Activated gamma-delta T cell (primary cell): ENCODE results near the gene EFNA4.

ENCODE experiments used
- DNase-seq: peaks from one replicate; lab custom pipeline; 2025; lab: John Stamatoyannopoulos, UW

EFNA4 gene

DNA sequence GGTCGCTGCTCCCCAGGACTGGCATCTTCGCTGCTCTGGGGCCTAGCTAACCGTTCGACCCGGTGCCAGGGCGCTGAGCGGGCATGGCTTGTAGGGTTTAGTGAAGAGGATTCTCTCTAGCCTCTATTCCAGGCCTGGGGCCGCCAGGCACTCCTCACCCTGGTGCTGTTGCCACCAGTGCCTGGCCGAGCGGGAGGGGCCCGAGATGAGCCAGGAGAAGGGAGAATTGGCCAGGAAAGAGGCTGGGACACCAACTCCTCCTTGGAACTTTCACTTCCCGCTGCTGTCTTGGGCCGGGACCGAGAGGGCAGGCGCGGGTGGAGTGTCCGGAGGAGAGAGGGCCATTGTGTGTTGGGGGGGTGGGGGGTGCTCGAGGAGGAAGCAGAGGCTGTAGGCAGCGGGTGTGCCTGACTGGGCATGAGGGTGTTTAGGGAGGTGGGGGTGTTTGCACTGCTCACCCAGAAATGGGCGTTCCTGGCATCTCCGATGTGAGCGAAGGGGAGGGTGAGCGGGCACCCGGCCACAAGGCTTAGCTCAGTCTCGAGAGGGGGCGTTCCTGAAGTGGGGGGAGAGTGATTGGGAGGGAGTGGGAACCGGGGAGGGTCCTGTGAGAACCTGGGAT is 11.7 kb upstream of the EFNA4 start:
- no peak for DNase-seq

DNA sequence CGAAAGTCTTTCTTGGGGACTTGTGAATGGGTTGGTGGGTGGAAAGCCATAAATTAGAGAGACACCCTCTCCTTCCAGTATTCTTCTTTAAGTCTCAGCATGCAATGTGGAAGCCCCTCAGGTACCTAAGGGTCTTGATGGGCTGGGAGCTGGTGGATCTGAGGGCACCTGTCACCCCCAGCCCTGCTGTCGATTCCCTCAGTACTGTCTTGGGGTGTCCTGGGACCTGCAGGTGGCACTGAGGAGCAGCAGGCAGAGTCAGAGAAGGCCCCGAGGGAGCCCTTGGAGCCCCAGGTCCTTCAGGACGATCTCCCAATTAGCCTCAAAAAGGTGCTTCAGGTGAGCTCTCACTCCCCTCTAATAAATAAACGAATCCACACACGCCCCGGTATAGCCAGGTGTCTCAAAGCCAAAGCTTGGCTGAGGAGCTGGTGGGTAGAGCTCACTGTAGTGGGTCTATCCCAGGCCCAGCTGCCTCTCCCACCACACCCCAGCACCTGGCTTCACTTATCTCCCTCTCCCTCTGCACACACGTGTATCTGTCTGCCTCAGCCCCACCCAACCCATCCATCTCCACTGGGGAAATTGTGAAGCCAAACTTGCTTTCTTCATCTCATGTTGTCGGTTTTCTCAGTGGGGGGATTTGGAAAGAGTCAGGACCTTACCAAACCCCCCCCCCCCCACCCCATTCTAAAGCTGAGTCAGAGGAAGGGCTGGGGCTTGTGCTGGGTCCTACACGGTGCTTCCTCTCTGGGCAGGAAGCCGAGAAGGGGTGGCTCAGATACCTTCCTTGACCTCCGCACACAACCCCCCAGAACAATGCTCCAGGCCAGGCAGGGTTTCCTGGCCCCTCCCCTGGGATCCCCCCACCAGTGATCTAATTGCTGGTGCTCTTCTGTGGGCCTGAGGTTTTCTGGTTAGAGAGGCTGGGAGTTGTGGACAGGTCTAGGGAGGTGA is 10.8 kb upstream of the EFNA4 start:
- no peak for DNase-seq

DNA sequence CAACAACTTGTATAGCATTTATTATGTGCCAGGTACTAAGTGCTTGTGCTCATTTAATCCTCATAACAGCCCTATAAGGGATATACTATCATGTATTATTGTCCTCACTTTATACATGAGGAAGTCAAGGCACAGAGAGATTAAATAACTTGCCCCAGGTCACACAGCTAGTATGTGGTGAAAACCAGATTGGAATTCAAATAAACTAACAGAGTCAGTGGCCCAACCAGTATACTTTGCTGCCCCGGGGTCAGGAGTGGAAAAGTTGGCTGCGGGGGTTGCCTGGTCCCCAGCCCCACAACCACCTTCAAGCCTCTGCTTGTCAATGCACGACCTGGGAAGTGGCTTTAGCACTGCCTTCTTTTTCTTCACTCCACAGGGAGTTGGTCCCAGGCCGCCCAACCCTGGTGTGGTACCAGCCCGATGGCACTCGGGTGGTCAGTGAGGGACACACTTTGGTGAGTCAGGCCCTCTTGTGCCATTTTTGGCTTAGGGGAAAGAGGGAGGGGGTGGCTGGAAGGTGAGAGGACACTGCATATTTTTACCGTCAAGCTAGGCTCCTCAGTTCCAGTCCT is 9.9 kb upstream of the EFNA4 start:
- DNase-seq = no peak

DNA sequence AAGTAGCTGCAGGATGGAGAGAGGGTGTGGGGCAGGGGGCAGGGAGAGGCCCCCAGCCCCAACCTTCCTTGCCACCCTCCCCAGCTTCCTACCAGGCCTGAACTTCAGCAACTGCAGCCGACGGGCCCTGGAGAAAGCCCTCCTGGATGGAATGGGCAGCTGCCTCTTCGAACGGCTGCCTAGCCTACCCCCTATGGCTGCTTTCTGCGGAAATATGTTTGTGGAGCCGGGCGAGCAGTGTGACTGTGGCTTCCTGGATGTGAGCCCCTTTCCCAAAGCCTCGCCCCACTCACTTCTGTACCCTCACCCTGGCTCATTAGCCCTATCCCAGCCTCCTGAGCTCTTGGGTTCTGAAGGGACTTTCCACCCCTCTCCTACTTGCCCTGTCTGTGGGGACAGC is 6.4 kb upstream of the EFNA4 start:
- no peak for DNase-seq

DNA sequence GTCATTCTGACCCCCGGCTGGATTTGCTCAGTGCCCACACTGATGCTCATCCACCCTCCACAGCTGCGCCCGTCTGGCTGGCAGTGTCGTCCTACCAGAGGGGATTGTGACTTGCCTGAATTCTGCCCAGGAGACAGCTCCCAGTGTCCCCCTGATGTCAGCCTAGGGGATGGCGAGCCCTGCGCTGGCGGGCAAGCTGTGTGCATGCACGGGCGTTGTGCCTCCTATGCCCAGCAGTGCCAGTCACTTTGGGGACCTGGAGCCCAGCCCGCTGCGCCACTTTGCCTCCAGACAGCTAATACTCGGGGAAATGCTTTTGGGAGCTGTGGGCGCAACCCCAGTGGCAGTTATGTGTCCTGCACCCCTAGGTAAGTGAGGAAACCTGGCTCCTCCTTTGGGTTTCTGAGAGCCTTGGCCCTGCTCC is 5.7 kb upstream of the EFNA4 start:
- DNase-seq = no peak

DNA sequence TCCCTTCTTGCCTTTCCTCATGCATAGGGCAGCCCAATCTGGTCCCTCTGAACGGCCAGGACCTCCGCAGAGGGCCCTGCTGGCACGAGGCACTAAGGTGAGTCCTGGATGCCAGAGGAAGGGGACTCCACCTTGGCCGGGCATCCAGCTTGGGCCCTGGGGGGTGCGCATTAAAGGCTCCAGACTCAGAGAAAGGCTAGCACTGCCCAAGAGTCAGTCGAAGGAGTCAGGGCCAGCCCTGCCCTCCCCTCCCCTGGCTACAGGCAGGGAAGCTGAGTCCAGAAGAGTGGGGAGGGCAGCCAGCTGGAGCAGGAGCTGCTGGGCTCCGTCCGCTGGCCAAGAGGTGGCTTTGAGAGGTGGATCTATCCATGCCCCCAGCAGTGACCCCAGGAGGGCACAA is 2.8 kb upstream of the EFNA4 start:
- DNase-seq = no peak

DNA sequence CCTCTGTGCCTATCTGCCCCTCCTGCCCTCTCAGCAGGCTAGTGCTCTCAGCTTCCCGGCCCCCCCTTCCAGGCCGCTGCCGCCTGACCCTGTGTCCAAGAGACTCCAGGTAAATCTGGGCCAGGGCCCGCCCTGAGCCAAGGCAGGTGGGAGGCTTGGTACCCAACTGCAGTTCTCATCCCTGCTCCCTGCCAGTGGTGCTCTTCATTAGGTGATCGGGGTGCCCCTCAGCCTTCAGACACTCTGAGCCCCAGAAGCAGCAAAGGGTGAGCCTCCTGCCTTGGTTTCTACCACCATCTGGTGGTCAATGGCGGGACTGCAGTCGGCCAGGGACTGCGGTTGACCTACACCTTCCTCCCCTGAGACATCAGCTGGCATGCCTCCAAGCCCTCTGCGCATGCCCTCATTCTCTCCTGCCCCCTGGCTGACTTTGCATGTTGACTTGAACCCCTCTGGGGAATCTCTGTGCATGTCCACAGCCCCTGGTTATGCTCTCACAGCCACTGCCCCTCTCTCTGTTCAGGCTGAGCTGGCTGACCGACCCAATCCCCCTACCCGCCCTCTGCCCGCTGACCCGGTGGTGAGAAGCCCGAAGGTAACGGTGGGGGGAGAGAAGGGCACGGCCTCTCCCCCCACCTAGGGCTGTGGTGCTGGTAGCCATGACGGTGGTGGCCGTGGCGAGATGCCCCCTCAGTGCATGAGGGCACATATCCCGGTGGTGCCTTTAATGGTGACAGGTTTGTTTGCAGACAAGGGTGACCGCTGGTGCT is 2.0 kb upstream of the EFNA4 start:
- peak; percentile 36 for DNase-seq

DNA sequence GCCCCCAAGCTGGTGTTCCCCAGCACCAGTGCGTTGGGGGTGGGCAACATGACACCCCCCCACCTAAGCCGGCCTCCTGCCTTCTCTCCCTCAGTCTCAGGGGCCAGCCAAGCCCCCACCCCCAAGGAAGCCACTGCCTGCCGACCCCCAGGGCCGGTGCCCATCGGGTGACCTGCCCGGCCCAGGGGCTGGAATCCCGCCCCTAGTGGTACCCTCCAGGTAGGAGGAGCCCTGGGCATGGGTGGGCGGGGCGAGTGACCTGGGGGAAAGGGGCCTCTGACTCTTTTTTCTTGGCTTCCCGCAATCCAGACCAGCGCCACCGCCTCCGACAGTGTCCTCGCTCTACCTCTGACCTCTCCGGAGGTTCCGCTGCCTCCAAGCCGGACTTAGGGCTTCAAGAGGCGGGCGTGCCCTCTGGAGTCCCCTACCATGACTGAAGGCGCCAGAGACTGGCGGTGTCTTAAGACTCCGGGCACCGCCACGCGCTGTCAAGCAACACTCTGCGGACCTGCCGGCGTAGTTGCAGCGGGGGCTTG is 1.3 kb upstream of the EFNA4 start:
- DNase-seq = no peak

DNA sequence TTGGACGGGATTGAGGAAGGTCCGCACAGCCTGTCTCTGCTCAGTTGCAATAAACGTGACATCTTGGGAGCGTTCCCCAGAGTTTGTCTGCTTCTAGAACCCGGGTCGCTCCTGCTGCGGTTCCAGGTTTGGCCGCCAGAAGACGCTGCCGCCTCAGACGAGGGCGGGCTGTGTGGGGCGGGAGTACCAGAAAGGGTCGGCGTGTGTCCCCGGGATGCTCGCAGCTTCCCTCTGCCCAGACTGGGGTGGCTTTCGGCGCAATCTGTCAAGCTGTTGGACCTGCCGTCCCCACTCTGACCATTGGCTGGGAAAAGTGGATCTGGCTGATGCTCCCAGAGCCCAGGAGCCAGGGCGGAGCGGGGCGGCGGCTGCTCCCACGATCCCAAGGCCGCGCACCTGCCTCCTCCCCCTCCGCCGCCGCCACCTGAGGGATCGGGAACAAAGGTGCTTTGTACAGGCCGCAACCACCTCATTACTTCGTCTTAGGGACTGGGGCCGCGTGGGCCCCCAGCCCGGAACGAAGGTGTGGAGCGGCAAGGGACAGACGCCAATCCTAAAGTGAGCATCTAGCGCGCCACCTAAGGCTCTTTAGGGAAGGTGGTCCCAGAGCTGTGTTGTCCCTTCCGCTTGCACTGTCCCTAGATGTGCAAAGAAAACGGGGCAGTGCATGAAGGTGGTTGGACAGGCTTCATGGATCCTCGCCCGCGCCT is 683 bp upstream of the EFNA4 start:
- DNase-seq = no peak

DNA sequence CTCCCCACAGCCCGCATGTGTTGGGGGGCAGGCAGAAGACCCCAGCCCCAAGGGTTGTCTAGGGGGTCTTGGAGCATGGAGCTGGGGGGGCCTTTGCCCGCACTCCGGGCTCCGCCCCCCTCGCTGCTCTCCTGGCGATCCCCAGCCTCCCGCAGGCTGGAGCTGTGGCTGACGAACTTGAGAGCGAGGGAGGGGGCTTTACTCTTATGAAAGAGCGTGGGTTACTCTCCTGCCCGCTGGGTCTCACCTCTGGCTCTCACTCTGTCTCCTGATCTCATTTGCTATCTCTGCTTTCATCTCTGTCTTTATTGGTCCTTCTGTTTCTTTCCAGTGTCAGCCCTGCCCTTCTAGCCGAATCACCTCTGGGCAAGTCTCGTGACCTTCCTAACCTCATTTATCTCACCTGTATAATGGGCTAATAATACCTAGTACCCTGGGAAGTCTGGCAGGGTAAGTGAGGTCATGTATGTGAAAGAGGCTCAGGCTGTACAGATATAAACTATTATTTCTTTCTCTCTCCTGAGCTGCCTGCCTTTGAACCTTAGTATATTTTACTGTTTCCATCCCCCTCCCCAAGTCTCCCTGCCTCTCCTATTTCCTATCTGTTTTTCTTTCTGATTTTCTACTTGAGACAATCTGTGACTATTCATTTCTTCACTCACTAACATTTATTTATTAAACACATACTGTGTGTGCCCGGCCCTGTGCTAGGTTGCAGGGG is 731 bp downstream of the EFNA4 start:
- peak; percentile 41 for DNase-seq

DNA sequence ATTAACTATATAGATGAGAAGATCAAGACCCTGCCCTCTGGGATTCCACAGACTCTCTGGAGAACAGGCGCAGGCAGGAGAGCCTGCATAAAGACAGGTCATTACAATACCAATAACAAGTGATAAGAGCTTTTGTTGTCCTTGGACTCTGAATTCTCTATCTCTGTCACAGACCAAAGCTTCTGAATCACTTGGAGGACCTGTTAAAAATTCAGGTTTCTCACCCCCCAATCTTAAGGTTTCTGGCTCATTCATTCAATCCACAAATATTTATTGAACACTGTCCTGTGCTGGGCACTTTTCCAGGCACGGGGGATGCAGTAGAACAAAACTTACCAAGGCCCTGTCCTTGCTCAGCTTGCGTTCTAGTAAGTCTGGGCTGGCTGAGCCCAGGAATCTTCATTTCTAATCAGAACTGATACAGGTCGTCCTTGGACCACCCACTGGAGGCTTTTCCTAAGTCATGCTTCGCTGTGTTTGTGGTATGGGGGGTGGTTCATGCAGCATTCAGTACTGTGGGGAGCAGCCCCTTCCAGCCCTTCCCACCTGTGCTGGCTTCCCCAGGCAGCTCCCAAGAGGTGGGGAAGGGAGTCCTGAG is 1.4 kb downstream of the EFNA4 start:
- no peak for DNase-seq

DNA sequence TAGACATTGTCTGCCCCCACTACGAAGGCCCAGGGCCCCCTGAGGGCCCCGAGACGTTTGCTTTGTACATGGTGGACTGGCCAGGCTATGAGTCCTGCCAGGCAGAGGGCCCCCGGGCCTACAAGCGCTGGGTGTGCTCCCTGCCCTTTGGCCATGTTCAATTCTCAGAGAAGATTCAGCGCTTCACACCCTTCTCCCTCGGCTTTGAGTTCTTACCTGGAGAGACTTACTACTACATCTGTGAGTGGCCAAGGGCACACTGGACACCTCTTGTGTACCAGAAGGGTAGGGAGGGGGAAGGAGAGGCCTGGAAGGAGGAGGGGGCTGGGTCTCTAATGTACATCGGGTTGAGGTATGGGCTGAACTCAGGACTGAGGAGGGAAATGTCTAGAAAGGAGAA is 3.2 kb downstream of the EFNA4 start:
- DNase-seq = no peak

DNA sequence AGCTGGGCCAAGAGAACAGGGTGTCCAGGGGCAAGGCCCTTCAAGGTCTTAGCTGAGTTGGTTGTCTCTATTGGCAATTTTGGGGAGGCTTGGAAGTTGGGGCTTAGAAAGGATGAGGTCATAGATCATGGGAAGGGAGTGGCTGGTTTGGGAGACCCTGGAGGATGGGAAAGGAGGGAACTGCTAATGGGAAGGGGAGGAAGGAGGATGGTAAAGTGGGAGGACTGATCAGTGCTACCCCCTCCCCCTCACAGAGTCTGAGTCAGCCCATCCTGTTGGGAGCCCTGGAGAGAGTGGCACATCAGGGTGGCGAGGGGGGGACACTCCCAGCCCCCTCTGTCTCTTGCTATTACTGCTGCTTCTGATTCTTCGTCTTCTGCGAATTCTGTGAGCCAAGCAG is 5.1 kb downstream of the EFNA4 start:
- DNase-seq = no peak

DNA sequence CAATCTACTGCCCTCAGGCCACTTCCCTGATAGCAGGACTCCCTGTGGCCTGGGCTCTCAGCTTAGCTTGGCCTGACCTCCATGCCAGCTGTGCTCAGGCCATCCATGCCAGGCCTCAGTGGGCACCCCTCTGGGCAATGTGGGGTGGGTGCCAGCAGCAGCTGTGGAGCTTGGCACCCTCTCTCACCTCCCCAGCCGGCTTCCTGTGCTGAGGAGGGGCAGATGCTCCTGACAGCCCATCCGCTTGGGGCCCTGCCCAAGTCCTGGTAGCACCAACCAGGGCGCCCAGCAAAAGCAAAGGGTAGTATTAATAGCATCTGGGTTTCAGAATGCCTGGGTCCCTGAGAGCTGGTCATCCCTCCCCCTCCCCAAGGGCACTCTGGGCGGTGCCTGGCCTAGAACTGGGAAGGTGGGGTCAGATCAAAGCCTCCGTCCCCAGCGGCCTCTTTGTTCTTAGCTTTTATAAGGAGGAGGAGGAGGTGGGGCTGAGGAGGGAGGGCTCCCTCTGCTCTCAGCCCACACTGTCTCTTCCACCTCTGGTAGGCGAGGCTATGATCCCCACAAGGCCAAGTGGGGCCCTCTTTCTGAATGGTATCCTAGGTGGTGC is 6.1 kb downstream of the EFNA4 start:
- no peak for DNase-seq

DNA sequence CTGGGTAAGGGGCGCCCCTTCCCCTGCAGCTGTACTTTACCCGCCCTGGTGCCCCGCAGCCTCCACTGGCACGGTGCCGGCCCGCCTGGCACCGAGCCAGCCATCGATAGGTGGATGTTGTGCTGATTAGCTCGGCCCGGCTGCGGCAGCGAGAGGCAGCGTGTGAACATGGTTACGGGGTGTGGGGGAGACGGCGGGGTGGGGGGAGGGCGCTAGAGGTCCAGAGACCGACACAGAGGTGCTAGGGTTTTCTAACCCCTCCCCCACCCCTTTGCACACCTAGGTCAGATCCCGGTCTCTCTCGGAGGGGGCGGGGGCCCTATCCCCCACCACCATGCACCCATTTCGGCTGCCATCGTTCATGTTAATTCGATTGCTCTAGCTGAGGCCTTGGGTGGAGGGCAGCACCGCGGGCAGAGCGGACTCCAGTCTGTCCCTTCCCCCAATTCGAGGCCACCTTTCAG is 6.7 kb downstream of the EFNA4 start:
- DNase-seq = no peak

DNA sequence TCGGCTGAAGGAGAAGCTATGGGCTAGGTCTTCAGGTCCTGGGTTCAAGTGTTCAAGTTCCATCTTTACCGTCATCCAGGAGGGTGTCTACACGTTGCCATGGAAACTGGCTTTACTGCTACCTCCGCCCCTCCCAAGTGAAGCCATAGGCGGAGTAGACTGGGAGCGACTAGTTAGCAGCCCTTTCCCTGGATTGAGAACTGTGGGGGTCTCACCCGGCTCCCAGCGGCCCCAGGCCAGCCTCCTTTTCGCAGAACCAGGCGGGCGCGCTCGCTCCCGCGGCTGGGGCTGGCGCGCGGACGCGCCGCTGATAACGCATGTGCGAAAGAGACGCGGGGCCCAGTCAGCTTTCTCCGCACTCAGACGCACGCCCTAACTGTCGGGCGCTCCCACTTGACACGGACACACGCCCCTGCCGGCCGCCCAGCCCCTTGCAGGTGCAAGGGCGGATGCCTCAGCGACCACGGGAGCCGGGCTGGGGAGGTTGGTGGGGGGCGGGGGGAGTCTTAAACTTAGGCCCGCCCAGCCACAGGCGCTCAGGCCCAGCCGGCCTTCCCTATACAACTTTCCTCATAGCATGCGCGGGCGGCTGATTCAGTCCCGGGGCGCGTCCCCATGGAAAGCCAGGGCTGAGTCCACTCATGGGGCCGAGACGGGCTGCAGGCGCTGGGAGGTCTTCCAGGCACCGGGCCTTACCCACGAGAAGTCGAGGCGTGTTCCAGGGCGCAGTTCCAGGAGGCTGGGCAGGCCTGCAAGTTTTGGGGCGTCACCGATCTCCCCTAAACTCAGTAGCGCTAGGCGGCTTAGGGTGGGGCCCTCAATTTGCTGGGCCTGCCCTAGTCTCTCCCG is 7.4 kb downstream of the EFNA4 start:
- DNase-seq = peak; percentile 53

DNA sequence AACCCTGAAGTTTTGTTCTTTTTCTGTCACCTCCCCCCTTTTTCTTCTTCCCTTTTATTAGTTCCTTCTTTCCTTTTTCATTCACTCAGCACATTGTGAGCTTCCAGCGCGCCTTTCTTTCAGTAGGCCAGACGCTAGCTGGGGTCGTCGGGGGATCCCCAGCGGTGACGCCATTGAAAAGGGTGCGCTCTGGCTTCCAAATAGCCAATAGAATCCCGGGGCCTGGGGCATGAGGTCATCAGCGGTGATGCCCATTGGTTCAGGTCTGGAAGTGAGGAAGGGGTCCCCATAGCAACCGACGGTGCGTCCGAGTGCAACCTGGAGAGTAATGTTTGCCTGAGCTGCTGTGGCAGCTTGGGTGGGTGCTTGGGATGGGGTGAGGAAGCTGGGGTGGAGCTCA is 8.2 kb downstream of the EFNA4 start:
- DNase-seq = no peak

DNA sequence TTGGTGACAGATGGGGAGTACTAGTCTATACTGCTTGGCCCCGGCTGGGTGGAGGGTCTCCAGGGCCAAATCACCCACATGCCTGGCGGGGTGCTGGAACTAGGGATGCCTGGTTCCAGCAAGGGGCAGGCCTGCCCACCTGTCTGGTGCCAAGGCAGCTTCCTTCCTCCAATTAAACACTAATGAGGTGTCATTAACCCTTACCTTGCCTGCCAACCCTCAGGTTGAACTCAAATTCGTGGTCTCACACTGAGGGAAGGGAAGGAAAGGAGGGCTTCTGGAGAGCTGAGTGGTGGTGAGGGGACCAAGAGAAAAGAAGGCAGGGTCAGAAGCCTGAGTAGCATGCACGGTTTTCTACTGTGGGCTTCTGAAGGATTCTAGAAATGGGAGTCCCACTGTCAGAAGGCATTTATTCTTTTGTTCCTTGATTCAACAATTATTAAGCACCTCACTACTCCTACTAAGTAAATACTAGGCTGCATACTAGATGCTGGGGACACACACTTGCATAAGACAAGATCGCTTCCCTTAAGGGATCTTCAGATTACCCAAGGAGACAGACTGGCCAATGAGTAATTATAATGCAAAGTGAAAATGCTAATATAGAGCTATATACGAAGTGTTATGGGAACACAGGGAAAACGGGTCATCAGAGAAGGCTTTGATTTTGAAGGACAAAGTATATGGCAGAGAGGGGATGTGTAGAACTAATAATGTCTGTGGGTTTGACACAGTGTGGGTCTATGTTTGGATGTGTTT is 9.2 kb downstream of the EFNA4 start:
- no peak for DNase-seq
